HEK293T (cell line): ENCODE data around the gene C3orf52.

Experiments
- CTCF ChIA-PET: fragments of 350-600 bp; formaldehyde crosslinking; extraction: SDS; loops from one replicate; lab custom pipeline; 2021; ENCODE audit warnings: antibody characterized with exemption, inconsistent platforms; lab: Yijun Ruan, JAX
- POLR2A ChIA-PET: fragments of 350-600 bp; formaldehyde crosslinking; extraction: SDS; loops from one replicate; lab custom pipeline; 2020; ENCODE audit warnings: antibody characterized with exemption, inconsistent platforms; lab: Yijun Ruan, JAX
- DNase-seq: peaks from one replicate; pipeline ENCODE4 v3.0.0; 2012; ENCODE audit warnings: mixed read lengths; ENCODE audit errors: extremely low spot score
- ARNT ChIP-seq: fragments of 450-650 bp; IDR thresholded peaks from 2 replicates; pipeline ENCODE4 v1.6.1; 2017; ENCODE audit warnings: mild to moderate bottlenecking
- BHLHE40 ChIP-seq: fragments of 450-650 bp; IDR thresholded peaks from 2 replicates; pipeline ENCODE4 v1.6.1; 2016; ENCODE audit warnings: mild to moderate bottlenecking, moderate library complexity, borderline replicate concordance
- CTBP1 ChIP-seq: fragments of 450-650 bp; IDR thresholded peaks from 2 replicates; pipeline ENCODE4 v1.6.1; 2016; ENCODE audit warnings: borderline replicate concordance
- ELF4 ChIP-seq: fragments of 450-650 bp; IDR thresholded peaks from 2 replicates; pipeline ENCODE4 v1.6.1; 2017; ENCODE audit warnings: antibody characterized with exemption
- FOXA1 ChIP-seq: fragments of 450-650 bp; IDR thresholded peaks from 2 replicates; pipeline ENCODE4 v1.6.1; 2016; ENCODE audit warnings: mild to moderate bottlenecking
- FOXK2 ChIP-seq: fragments of 450-650 bp; IDR thresholded peaks from 2 replicates; pipeline ENCODE4 v1.6.1; 2016; ENCODE audit warnings: mild to moderate bottlenecking
- FOXM1 ChIP-seq: fragments of 450-650 bp; IDR thresholded peaks from 2 replicates; pipeline ENCODE4 v1.6.1; 2017; ENCODE audit warnings: mild to moderate bottlenecking, borderline replicate concordance
- HDGF ChIP-seq: fragments of 450-650 bp; IDR thresholded peaks from 2 replicates; pipeline ENCODE4 v1.6.1; 2017; ENCODE audit warnings: antibody characterized with exemption, borderline replicate concordance
- L3MBTL2 ChIP-seq: fragments of 450-650 bp; conservative IDR thresholded peaks from 2 replicates; pipeline ENCODE4 v1.6.1; 2016; ENCODE audit warnings: mild to moderate bottlenecking
- LEF1 ChIP-seq: fragments of 450-650 bp; IDR thresholded peaks from 2 replicates; pipeline ENCODE4 v1.6.1; 2017; ENCODE audit warnings: mild to moderate bottlenecking, borderline replicate concordance
- NFRKB ChIP-seq: fragments of 450-650 bp; IDR thresholded peaks from 2 replicates; pipeline ENCODE4 v1.6.1; 2016; ENCODE audit warnings: mild to moderate bottlenecking, moderate library complexity
- PKNOX1 ChIP-seq: fragments of 450-650 bp; IDR thresholded peaks from 2 replicates; pipeline ENCODE4 v1.6.1; 2016
- SP1 ChIP-seq: fragments of 450-650 bp; IDR thresholded peaks from 2 replicates; pipeline ENCODE4 v1.6.1; 2017
- SUZ12 ChIP-seq: fragments of 450-650 bp; IDR thresholded peaks from 2 replicates; pipeline ENCODE4 v1.6.1; 2016; ENCODE audit warnings: mild to moderate bottlenecking
- TARDBP ChIP-seq: fragments of 450-650 bp; IDR thresholded peaks from 2 replicates; pipeline ENCODE4 v1.6.1; 2016
- ZNF384 ChIP-seq: fragments of 450-650 bp; IDR thresholded peaks from 2 replicates; pipeline ENCODE4 v1.6.1; 2016

Gene C3orf52

DNA sequence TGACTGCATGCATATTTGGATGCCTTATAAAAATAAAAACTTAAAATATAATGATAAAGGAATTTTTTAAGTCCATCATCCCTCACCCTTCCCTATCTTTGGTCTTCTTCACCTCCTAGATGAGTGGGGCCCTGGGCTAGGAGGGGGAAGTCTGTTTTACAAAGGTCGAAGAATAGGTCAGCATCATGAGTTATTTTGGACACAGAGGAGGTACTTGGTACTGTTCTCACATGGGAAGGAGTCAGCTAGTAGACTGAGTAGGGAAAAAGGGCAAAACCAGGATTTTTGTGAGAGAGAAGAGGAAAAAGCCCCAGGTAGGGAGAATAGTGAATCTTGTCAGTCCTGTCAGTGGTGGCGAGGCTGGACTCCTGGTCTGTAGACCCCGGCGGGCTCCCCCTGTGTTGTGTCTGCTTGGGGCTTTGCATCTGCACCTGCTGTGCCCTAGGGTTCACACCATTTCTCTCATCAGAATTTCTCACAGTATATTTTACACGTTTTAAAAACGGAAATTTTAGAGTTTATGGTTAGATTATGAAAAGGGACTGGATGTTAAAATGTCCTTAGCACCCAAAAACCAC, 29.7 kb downstream of the C3orf52 start:
- CTCF ChIA-PET: no interaction called here
- TF ChIP-seq L3MBTL2 (no peak), ZNF384 (no peak), CTBP1 (no peak), SP1 (no peak)
- DNase-seq: no peak
- POLR2A ChIA-PET: no interaction called here

- ChIA-PET CTCF (interaction anchor here (0.6 kb wide), 1 partner anchor 222 kb away, joined by 3 read pairs; no protein-coding TSS in a partner anchor), POLR2A (no interaction called here)
- DNase-seq: no peak
- TF ChIP-seq SP1: no peak
- TF ChIP-seq LEF1: no peak
- TF ChIP-seq FOXA1: no peak
- TF ChIP-seq ARNT: no peak
- TF ChIP-seq PKNOX1: no peak
- TF ChIP-seq CTBP1: no peak
- no peak for TF ChIP-seq HDGF
- no peak for TF ChIP-seq ZNF384
These were observed 30.6 kb downstream of the C3orf52 start for GRCh38 chr3:112116748-112117186.

- no peak for DNase-seq
- CTCF ChIA-PET: interaction anchor here (0.6 kb wide), 1 partner anchor 222 kb away, joined by 3 read pairs; no protein-coding TSS in a partner anchor
- no peak for TF ChIP-seq ARNT
- TF ChIP-seq SP1: no peak
- TF ChIP-seq BHLHE40: no peak
- TF ChIP-seq LEF1: no peak
- no peak for TF ChIP-seq TARDBP
- TF ChIP-seq ZNF384: no peak
- TF ChIP-seq SUZ12: no peak
- TF ChIP-seq FOXK2: no peak
- TF ChIP-seq CTBP1: no peak
- TF ChIP-seq PKNOX1: no peak
- no peak for TF ChIP-seq L3MBTL2
- TF ChIP-seq FOXA1: no peak
- no peak for TF ChIP-seq NFRKB
- TF ChIP-seq ELF4: no peak
- POLR2A ChIA-PET: no interaction called here
These were observed 31.2 kb downstream of the C3orf52 start for GRCh38 chr3:112117415-112117814.

GRCh38 chr3:112117841-112118571, 31.8 kb downstream of the C3orf52 start:
- ChIA-PET CTCF (no interaction called here), POLR2A (no interaction called here)
- TF ChIP-seq CTBP1: no peak
- peak; percentile 18 for DNase-seq

DNA sequence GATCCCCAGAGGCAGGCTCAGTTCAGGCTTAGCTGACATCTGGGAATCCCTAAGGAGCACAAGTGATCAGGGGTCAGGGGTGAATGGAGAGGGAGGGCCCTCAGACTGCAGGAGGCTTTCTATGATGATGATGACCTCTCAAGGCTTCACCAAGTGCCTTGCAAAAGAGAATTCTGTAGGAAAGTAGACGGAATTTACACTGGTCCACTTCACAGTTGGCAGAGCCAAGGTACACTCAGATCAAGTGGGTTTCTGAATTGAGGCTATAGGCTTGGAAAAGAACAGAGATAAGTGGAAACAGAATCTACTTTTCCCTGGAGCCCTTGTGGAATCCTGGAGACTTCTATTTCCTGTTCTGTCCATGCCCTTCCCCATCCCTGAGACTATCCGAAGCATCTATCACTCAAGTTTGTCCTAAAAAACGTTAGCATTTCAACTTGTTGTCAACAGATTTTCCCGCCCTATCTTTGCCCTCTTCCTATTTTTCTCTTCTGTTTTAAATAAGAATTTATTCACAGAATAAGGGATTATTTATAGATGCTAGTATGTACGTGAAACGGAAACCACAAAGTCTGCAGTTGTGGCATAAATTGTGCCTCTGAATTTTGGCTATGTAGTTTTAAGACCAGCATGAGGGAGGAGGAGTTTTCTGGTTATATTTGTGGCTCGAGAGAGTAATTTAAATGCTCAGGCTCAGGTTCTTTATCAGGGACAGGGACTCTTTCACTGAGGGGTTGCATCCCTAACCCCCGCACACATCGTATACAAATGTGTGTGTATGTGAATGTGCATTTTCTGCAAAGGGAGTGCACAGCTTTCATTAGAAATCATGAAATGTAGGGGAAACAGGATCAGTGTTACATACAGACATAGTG, 34.0 kb downstream of the C3orf52 start:
- ChIA-PET CTCF (no interaction called here), POLR2A (no interaction called here)
- TF ChIP-seq LEF1 (no peak), ZNF384 (no peak), FOXK2 (no peak), L3MBTL2 (no peak), ELF4 (no peak), SP1 (no peak), TARDBP (no peak), SUZ12 (no peak), FOXA1 (no peak), FOXM1 (no peak), ARNT (no peak), CTBP1 (no peak)
- no peak for DNase-seq

- TF ChIP-seq PKNOX1 (no peak), NFRKB (no peak), ZNF384 (no peak), LEF1 (no peak), SUZ12 (no peak), SP1 (no peak), FOXA1 (no peak), TARDBP (no peak), ARNT (no peak), FOXM1 (no peak), FOXK2 (no peak), L3MBTL2 (no peak), BHLHE40 (no peak), CTBP1 (no peak), ELF4 (no peak), HDGF (no peak)
- no peak for DNase-seq
- ChIA-PET POLR2A (no interaction called here), CTCF (interaction anchor here (1.0 to 1.8 kb wide), 2 partner anchors 10 to 11 kb away, joined by 4 to 6 read pairs; no protein-coding TSS in a partner anchor)
These were observed 35.7 kb downstream of the C3orf52 start for GRCh38 chr3:112121577-112122547.
